Umbilical cord (tissue), 2 donors: ENCODE measurements around the gene TMOD4. TPM values are rescaled to one million over a fixed set of nuclear protein-coding genes. Genes with fewer than 3 reads are reported as not detected.

Experiments used
- DNase-seq: peaks from one replicate; pipeline ENCODE4 v3.0.0-alpha.2; 2015; ENCODE audit warnings: low spot score
- total RNA-seq: library from RNA; depleted of rRNA; stranded (reverse); fragments of >200 nt; gene quantifications from one replicate; pipeline ENCODE4 v1.2.3, GENCODE V29; 2014; ENCODE audit warnings: low replicate concordance; ENCODE audit not compliant: insufficient read depth

The TMOD4 gene
- total RNA-seq, 1 donor from 2014 or later: not detected

DNA sequence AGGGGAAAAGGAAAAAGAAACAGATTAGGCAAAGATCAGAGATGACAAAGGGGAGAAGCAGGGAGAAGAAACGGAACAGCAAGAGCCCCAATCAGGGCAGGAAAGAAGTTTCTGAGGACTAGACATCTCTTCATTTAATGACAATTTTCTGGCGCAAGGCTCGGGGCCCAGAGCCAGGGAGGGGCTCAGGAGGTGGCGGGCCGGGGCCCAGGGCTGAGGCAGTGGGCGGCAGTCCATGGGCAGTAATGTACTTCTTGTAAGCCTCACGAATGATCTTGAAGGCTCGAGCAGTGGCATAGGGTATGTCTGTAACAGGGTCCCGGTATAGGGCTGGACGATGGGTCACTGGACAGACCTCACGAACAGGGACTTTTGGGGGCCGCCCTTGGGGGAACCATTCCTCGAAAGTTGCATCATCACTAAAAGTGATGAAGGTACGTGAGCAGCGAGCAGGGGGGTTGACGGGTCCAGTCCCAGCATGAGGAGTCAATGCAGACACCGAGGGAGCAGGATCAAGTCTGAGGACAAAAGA lies 799 bp upstream of the TMOD4 start:
- no peak for DNase-seq

DNA sequence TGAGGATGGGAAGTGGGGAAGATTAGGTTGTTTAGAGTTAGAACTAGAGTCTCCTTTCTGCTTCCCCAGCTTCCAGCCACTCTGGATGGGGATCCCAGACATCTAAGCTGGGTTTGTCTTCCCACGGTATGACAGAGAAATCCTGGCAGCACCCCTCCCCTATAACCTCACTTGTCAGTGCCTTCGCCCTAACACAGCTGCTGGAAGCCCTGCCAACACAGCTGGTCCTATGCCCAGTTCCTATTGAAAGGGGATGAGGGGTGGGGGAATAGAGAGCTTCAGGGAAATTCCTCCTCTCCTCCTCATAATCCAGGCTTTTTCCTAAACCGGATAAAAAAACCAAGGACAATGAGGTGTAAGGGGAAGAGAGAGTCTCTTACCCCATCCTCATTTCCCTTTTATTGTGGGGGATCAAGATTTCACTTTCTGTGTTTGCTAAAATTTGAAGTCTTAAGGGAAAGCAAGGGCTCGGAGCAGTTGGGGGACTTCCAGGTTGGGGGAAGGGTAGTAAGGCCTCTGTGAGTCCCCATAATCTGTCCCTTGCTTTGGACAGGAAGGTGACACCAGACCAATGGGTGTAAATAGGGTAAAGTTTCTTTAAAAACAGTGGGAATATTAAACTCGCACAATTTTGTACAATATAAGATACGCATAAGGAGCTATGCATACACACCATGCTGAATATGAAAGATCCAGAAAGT lies 590 bp downstream of the TMOD4 start:
- no peak for DNase-seq

GRCh38 chr1:151171190-151171589 lies 4.6 kb downstream of the TMOD4 start:
- no peak for DNase-seq

DNA sequence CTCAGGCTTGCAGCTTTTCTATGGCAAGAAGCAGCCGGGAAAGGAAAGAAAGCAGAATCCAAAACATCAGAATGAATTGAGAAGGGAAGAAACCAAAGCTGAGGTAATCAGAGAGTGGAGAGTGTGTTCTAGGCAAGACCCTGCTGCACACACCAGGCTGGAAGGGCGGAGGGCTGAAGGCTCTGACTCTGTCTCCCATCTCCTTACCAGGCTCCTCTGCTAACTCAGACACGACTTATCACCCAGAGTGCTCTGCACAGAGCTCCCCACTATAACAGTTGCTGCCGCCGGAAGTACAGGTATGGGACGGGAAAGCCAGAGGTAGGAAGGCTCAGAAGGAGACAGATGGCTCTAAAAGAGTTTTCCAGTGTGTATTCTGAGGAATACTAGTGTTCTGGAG lies 8.7 kb downstream of the TMOD4 start:
- DNase-seq: no peak

DNA sequence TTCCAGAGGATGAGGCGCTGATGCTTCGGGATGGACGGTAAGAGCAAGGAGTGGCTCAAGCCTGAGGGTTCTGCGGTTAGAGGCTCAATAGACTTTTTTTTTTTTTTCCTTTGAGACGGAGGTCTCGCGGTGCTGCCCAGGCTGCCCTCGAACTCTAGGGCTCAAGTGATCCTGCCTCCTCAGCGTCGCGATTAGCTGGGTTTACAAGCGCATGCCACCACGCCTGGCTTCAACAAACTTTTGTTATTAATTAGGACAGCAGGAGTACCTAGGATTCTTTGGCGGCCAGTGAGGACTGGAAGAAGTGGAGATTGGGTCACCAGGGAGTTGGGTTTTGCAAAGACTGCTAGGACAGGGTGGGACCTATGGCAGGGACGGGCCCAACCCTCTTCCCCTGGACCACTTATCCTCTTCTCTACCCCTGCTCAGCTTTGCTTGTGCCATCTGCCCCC lies 9.2 kb downstream of the TMOD4 start:
- no peak for DNase-seq

GRCh38 chr1:151165738-151166504 lies 9.9 kb downstream of the TMOD4 start, which contains the start of the genes LYSMD1 and SCNM1:
LYSMD1 (minus strand) TSS chr1:151165902; CDS start chr1:151165258, 644 bp downstream.
SCNM1 (plus strand) TSS chr1:151166144; CDS start chr1:151166153, 9 bp downstream.
- peak; percentile 100 for DNase-seq

DNA sequence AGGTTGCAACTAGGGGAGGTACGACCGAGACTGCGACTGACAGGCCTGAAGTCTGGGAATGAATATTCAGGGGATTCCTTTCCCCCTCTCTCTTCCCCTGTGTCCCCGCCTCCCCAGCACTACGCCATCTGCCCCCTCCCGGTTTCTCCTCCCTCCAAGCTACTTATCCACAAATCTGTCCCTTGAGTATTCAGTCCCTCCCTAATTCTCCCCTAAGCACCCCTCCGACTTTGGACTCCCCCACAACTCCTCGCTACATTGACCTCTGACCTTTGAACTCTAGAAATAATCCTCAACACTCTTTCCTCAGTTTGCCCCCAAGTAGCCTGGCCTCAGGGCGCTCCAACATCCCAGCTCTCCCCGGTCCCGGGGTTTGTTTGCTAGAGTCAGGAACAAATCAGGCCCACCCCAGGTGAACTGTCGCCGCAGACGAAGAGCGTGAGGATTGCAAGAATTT lies 10.5 kb downstream of the TMOD4 start:
- peak; percentile 79 for DNase-seq

DNA sequence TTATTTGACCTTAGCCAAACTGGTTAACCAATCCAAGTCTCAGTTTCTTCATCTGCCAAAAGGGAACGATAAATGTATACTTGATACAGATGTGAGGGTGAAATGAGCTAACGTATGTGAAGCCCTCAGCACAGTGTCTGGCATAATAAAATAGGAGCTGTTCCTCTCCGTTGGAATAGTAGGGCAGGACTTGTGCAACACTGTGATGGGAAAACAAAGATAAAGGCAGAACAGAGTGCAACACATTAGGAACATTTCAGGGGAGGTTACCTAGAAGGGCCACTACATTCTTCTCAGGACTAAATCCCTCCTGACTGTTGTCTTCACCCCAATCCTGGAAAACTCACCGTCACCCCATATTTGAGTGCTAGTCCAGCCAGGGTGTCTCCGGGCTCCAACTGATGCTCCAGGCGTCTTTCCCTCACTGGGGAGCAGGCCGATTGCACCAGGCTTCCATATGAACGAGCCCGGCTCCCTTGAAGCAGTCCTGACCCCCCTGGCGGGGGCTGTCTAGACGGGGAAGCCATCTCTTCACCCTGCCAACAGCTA lies 11.0 kb downstream of the TMOD4 start:
- no peak for DNase-seq

DNA sequence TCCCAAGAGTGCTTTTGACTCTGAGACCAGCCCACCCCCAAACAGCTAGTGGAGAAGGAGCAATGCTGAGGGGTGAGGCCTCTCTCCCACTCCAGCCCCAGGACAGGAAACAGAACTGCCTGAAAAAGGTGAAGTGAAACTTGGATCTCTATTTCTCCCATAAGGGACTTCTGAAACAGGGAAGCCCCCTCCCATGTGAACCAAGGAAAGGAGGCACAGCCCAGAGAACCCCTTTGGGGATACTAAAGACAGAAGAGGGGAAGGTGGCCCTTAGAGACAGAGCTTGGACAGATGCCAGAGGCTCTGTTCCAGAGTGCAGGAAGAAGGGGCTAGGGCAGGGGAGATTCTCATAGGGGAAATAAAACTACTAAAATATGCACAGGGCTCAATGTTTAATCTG lies 16.4 kb downstream of the TMOD4 start:
- no peak for DNase-seq

- no peak for DNase-seq
Measured at GRCh38 chr1:151158751-151159251, 17.0 kb downstream of the TMOD4 start.

GRCh38 chr1:151158326-151158725 lies 17.5 kb downstream of the TMOD4 start:
- no peak for DNase-seq

GRCh38 chr1:151157067-151157531 lies 18.7 kb downstream of the TMOD4 start:
- DNase-seq: no peak

DNA sequence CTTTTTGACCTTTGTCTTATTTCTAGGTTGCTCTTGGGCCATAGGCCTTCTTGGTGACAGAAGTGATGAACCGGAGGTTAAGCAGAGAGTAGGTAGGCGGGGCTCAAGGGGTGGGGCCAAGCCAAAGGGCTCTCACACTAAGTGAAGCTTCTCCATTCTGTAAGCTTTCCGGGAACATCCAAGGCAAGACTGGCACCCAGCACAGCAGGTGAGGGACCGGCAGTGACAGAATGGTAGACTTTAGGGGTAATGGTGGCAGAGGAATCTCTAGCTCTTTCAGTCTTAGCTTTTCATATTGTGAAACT lies 19.3 kb downstream of the TMOD4 start, which contains the start of gene TNFAIP8L2:
Gene TNFAIP8L2, plus strand, starts transcription at position 135 of the 305 bp plus-strand sequence. CDS start 2,049 bp downstream, outside the sequence.
- no peak for DNase-seq

DNA sequence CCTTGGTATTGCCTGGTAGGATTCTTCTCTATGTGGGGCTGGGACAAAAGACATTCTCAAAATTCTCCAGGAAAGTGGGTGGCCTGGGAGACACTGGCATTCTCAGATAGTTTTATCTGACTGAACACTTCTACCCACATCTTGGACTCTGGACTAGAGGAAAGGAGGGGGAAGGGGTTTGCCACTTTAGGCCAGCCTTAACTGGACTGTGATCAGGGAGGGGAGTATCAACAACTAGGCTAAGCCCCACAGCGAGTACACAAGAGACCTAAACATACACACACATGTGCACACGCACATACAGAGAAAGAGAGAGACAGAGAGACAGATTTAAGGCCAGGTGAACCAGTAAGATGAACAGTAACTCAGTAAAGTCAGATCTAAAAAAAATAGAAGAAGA lies 28.1 kb downstream of the TMOD4 start:
- DNase-seq: no peak

DNA sequence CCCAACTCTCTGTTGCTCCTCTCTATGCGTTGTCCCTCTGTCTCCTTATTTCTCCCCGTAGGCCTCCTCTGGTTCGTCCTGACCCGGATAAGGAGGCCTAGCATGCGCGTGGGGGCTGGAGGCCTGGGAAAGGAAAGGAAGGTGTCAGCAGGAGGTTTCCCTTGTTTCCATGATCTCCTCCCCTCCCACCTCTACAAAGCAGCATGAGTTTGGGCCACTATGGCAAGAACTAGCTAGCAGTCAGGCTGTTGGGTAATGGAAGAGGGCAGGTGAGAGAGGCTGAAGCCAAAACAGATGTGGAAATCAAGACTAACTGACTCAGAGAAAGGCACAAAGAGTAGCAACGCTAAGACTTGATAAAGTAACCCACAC lies 28.7 kb downstream of the TMOD4 start:
- DNase-seq: no peak

GRCh38 chr1:151146412-151147131 lies 29.2 kb downstream of the TMOD4 start, which contains the start of gene SEMA6C:
SEMA6C (minus strand) TSS chr1:151146631; CDS start chr1:151142621, 4,010 bp downstream.
- peak; percentile 97 for DNase-seq

DNA sequence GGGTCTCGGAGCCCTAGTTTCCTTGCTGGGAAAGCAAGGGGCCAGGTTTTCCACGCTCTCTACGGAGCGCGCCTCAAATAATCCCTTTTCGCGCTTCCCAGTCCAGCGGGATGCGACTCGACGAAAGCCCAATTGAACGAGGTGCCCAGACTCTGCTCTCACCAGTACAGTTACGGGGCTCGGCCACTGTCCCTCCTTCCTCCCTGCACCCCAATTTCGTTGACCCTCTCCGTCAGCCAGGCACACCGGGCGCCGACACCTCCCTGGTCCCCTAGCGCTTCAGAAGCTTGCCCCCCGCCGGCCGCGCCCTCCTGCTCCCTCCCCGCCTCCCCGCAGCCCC lies 29.7 kb downstream of the TMOD4 start:
- no peak for DNase-seq

GRCh38 chr1:151145304-151146071 lies 30.3 kb downstream of the TMOD4 start:
- DNase-seq: peak; percentile 35

DNA sequence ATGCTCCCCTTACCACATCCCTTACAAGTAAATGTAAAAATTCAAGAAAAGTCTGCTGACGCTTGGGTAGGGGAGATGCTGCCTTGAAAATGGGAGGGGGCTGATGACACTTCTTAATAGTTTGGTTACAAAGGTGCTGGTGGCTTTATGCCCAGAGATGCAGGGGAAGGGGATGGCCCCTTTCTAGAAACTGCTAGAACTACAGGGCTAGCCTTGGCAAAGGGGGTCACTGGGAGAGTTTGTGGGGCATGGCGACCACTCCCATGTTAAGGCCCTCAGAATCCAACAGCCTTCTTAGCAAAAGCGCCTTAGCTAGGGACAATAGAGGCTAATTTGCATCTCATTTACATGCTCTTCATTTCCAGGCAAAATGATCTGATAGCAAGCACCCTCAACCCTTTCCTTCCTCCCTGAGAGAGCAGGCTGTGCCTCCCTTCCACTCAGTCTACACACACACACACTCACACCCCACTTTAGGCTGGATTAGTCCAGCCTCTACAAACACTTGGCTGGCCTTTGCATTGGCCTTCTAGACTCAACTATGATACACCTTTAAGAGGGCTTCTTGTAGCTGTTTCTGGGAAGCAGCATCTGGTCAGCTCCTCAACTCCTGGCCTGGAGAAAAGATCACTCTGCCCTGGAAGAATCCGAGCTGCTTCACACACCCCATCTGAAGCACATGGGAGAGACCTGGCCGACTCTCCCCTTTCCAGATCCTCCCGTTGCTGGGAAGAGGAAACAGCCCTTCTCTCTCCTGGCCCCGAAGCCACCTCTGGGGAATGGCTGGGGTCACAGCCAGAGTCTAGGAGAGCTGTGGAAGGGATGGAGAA lies 31.1 kb downstream of the TMOD4 start:
- peak; percentile 39 for DNase-seq

GRCh38 chr1:151143986-151144385 lies 31.8 kb downstream of the TMOD4 start:
- DNase-seq: no peak
